ENCODE measurements around the gene RASGRP3.

- TF ChIP-seq, protein P1, sequence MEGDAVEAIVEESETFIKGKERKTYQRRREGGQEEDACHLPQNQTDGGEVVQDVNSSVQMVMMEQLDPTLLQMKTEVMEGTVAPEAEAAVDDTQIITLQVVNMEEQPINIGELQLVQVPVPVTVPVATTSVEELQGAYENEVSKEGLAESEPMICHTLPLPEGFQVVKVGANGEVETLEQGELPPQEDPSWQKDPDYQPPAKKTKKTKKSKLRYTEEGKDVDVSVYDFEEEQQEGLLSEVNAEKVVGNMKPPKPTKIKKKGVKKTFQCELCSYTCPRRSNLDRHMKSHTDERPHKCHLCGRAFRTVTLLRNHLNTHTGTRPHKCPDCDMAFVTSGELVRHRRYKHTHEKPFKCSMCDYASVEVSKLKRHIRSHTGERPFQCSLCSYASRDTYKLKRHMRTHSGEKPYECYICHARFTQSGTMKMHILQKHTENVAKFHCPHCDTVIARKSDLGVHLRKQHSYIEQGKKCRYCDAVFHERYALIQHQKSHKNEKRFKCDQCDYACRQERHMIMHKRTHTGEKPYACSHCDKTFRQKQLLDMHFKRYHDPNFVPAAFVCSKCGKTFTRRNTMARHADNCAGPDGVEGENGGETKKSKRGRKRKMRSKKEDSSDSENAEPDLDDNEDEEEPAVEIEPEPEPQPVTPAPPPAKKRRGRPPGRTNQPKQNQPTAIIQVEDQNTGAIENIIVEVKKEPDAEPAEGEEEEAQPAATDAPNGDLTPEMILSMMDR (IDR thresholded peaks at IDR 0.05): peak in 2 of 4 experiments; percentile 37 to 39
- no peak for TF ChIP-seq POLR2AphosphoS5 (IDR thresholded peaks at IDR 0.05)
Measured at GRCh38 chr2:33441235-33441810, 35.1 kb upstream of the RASGRP3 start.
